Fibroblast of lung (primary cell): ENCODE results near the gene GCLM. TPM values are rescaled to one million over a fixed set of nuclear protein-coding genes. Genes with fewer than 3 reads are reported as not detected.

ENCODE experiments used
- DNase-seq, 2 donors: peaks; one replicate each; pipeline versions ENCODE4 v3.0.0 to v3.0.0-alpha.2; 2010; ENCODE audit warnings: low read depth in 2 of 2
- H2AFZ ChIP-seq: 2 replicates; pipeline ENCODE4 v1.5.1; 2012; ENCODE audit warnings: low read length, control low read depth, inconsistent platforms
- H3K27ac ChIP-seq: 2 replicates; pipeline ENCODE4 v1.5.1; 2011; ENCODE audit warnings: low read length, control low read depth; ENCODE audit not compliant: insufficient read depth
- H3K27me3 ChIP-seq: 2 replicates; pipeline ENCODE4 v1.5.1; 2011; ENCODE audit warnings: mild to moderate bottlenecking, low read length; ENCODE audit not compliant: control insufficient read depth, insufficient read depth
- H3K36me3 ChIP-seq: 2 replicates; pipeline ENCODE4 v1.5.1; 2011; ENCODE audit warnings: low read length; ENCODE audit not compliant: control insufficient read depth, insufficient read depth
- H3K4me1 ChIP-seq: 2 replicates; pipeline ENCODE4 v1.5.1; 2011; ENCODE audit warnings: low read length; ENCODE audit not compliant: control insufficient read depth, insufficient read depth; ENCODE audit errors: extremely low read depth
- H3K4me2 ChIP-seq: 2 replicates; pipeline ENCODE4 v1.5.1; 2011; ENCODE audit warnings: low read length, control low read depth; ENCODE audit not compliant: insufficient read depth; ENCODE audit errors: extremely low read depth
- H3K4me3 ChIP-seq, 4 experiments: fragments of 200-600 bp in 1 of 4; sonication (generic) in 1 of 4; replicated peaks in 1 of 4; 2 replicates each; pipeline ENCODE4 v1.5.1; 2011 to 2016; ENCODE audit warnings: low read length in 4 of 4, low read depth in 3 of 4, mild to moderate bottlenecking in 3 of 4, control low read depth in 2 of 4, inconsistent platforms in 1 of 4, mixed read lengths in 1 of 4; ENCODE audit not compliant: insufficient read depth in 1 of 4; ENCODE audit errors: control extremely low read depth in 1 of 4
- H3K79me2 ChIP-seq: 2 replicates; pipeline ENCODE4 v1.5.1; 2012; ENCODE audit warnings: mild to moderate bottlenecking, low read length, inconsistent platforms; ENCODE audit not compliant: control insufficient read depth, insufficient read depth
- H3K9ac ChIP-seq: 2 replicates; pipeline ENCODE4 v1.5.1; 2011; ENCODE audit warnings: mild to moderate bottlenecking, low read length, control low read depth; ENCODE audit not compliant: insufficient read depth
- H3K9me3 ChIP-seq: 2 replicates; pipeline ENCODE4 v1.5.1; 2012; ENCODE audit warnings: low read depth, low read length; ENCODE audit not compliant: control insufficient read depth, insufficient read depth
- H4K20me1 ChIP-seq: 2 replicates; pipeline ENCODE4 v1.5.1; 2011; ENCODE audit warnings: low read length; ENCODE audit not compliant: control insufficient read depth, insufficient read depth; ENCODE audit errors: extremely low read depth
- CTCF ChIP-seq, 2 donors: IDR thresholded peaks in 1 of 2; conservative IDR thresholded peaks in 1 of 2; 1 replicate in 1 of 2; 2 replicates in 1 of 2; pipeline ENCODE4 v1.5.1; 2011 to 2012; ENCODE audit warnings: low read length in 2 of 2, control low read depth in 1 of 2, inconsistent platforms in 1 of 2, low read depth in 1 of 2, mild to moderate bottlenecking in 1 of 2
- EZH2 ChIP-seq: IDR thresholded peaks from 2 replicates; pipeline ENCODE4 v1.5.1; 2012; ENCODE audit warnings: low read length, control low read depth, mild to moderate bottlenecking; ENCODE audit errors: missing control alignments
- polyA plus RNA-seq, 2 donors: library from polyadenylated mRNA; depleted of rRNA in 1 of 2; stranded (reverse) in 1 of 2; unstranded in 1 of 2; fragments of >200 nt; gene quantifications; 2 replicates each; pipeline ENCODE4 v1.2.1, GENCODE V29; 2011 to 2012; ENCODE audit warnings: missing spikeins in 1 of 2
- total RNA-seq: library from RNA; depleted of rRNA; stranded (reverse); fragments of >200 nt; gene quantifications from 2 replicates; pipeline ENCODE4 v1.2.1, GENCODE V29; 2014

Gene GCLM
- total and polyA plus RNA-seq, 2 donors (not counting 1 experiment from before 2014, with no cell fraction given), result 28.6 to 45.4 TPM

- H2AFZ ChIP-seq, result no peak overlapping the region
- H3K4me3 ChIP-seq, result no peak overlapping the region
- peak; percentile 43 to 75 for DNase-seq
- no peaks in the 10 kb centered on the region for H3K36me3 ChIP-seq
- H3K79me2 ChIP-seq, result peaks cover 48% of the 10 kb centered on the region
- H3K4me1 ChIP-seq, result peaks cover 3% of the 10 kb centered on the region
- H3K27me3 ChIP-seq, result no peaks in the 10 kb centered on the region
- no peak overlapping the region for H3K9ac ChIP-seq
- no peak overlapping the region for H3K27ac ChIP-seq
- no peaks in the 10 kb centered on the region for H3K9me3 ChIP-seq
- no peaks in the 10 kb centered on the region for H4K20me1 ChIP-seq
- TF ChIP-seq CTCF (conservative IDR thresholded peaks at IDR 0.05 in 1 of 2, IDR thresholded peaks at IDR 0.05 in 1 of 2; ENCODE audit: low read depth in 1 of 2, low read length in 2 of 2), result no peak
- TF ChIP-seq EZH2, result no peak
- peak overlapping the region; percentile 52 for H3K4me2 ChIP-seq
Observed at GRCh38 chr1:93905734-93906133, 3.5 kb downstream of the GCLM start.

- Histone ChIP-seq H2AFZ (no peak overlapping the region), H3K4me2 (no peak overlapping the region)
Observed at GRCh38 chr1:93905051-93905450, 4.2 kb downstream of the GCLM start.

GRCh38 chr1:93904228-93904627 lies 5.0 kb downstream of the GCLM start:
- Histone ChIP-seq H3K27me3 (no peaks in the 10 kb centered on the region), H3K36me3 (no peaks in the 10 kb centered on the region), H3K9ac (no peak overlapping the region), H4K20me1 (no peaks in the 10 kb centered on the region), H2AFZ (no peak overlapping the region), H3K4me2 (no peak overlapping the region), H3K27ac (no peak overlapping the region), H3K79me2 (peaks cover 48% of the 10 kb centered on the region), H3K9me3 (no peaks in the 10 kb centered on the region), H3K4me1 (peaks cover 3% of the 10 kb centered on the region), H3K4me3 (no peak overlapping the region)
- TF ChIP-seq EZH2 (no peak), CTCF (conservative IDR thresholded peaks at IDR 0.05 in 1 of 2, IDR thresholded peaks at IDR 0.05 in 1 of 2; ENCODE audit: low read depth in 1 of 2, low read length in 2 of 2) (no peak)
- peak; percentile 2 to 34 for DNase-seq

More at GRCh38 chr1:93905051-93905450, 4.2 kb downstream of the GCLM start:
- H3K27ac ChIP-seq, result no peak overlapping the region
- H3K9me3 ChIP-seq, result no peaks in the 10 kb centered on the region
- H3K36me3 ChIP-seq, result no peaks in the 10 kb centered on the region
- no peak overlapping the region for H3K9ac ChIP-seq
- no peak overlapping the region for H3K4me3 ChIP-seq
- peak in 1 of 2 donors; percentile 51 for DNase-seq
- H3K4me1 ChIP-seq, result peaks cover 3% of the 10 kb centered on the region
- H3K27me3 ChIP-seq, result no peaks in the 10 kb centered on the region
- TF ChIP-seq CTCF (conservative IDR thresholded peaks at IDR 0.05 in 1 of 2, IDR thresholded peaks at IDR 0.05 in 1 of 2; ENCODE audit: low read depth in 1 of 2, low read length in 2 of 2), result no peak
- TF ChIP-seq EZH2, result no peak
- no peaks in the 10 kb centered on the region for H4K20me1 ChIP-seq
- peaks cover 48% of the 10 kb centered on the region for H3K79me2 ChIP-seq
